ENCODE results near the gene SSBP3. TPM values are rescaled to one million over a fixed set of nuclear protein-coding genes. Genes with fewer than 3 reads are reported as not detected.

SSBP3 gene
- total RNA-seq, 1 experiment from 2014 or later = 37.5 TPM

- intact Hi-C loops (cut with micrococcal nuclease) = no loop called here
- H3K9ac ChIP-seq (ENCODE audit: low read length) = no peak overlapping the region
- no TSS peak for BruUV-seq (replicated peaks)
- no peaks in the 10 kb centered on the region for H3K79me2 ChIP-seq (ENCODE audit: insufficient read depth, low read length)
- H3K36me3 ChIP-seq (ENCODE audit: control insufficient read depth in 1 of 2, insufficient read depth in 2 of 2, low read length in 2 of 2) = 0 out of 4 replicates have a peak, but pooled peaks cover 0 to 3% of the 10 kb centered on the region in 2 experiments
- CTCF ChIA-PET = interaction anchor here (1.3 kb wide), 1 partner anchor 9 kb away, joined by 3 read pairs; no protein-coding TSS in a partner anchor
- H3K27ac ChIP-seq (ENCODE audit: low read depth, low read length) = no peak overlapping the region
- DNase-seq (ENCODE audit: low read depth, low spot score) (no peak), ATAC-seq (no peak)
- no peaks in the 10 kb centered on the region for H3K4me1 ChIP-seq (ENCODE audit: control insufficient read depth in 1 of 2, insufficient read depth in 2 of 2, low read length in 2 of 2)
- TF ChIP-seq FOSL1 (IDR thresholded peaks at IDR 0.05; ENCODE audit: low read depth) (no peak), EGR1 (IDR thresholded peaks at IDR 0.05; ENCODE audit: low read depth) (no peak), ZFX (IDR thresholded peaks at IDR 0.05) (no peak), SIN3A (IDR thresholded peaks at IDR 0.05; ENCODE audit: low read depth) (no peak), EZH2phosphoT487 (IDR thresholded peaks at IDR 0.05; ENCODE audit: borderline replicate concordance) (no peak), EZH2 (IDR thresholded peaks at IDR 0.05) (no peak), POLR2A (IDR thresholded peaks at IDR 0.05; ENCODE audit: borderline replicate concordance, extremely low read depth, insufficient read depth, insufficient read length) (no peak), TCF7L2 (IDR thresholded peaks at IDR 0.05; ENCODE audit: borderline replicate concordance, extremely low read depth, insufficient read depth, insufficient read length) (no peak), RAD21 (IDR thresholded peaks at IDR 0.05; ENCODE audit: low read depth) (no peak), CTCF (IDR thresholded peaks at IDR 0.05 in 2 of 3, conservative IDR thresholded peaks at IDR 0.05 in 1 of 3; ENCODE audit: borderline replicate concordance in 1 of 3, insufficient read depth in 1 of 3, low read depth in 2 of 3, low read length in 2 of 3) (no peak), YY1 (IDR thresholded peaks at IDR 0.05; ENCODE audit: extremely low read depth, insufficient replicate concordance, low read depth, low read length) (no peak), REST (IDR thresholded peaks at IDR 0.05; ENCODE audit: low read depth) (no peak)
- TF ChIP-seq, protein P1, sequence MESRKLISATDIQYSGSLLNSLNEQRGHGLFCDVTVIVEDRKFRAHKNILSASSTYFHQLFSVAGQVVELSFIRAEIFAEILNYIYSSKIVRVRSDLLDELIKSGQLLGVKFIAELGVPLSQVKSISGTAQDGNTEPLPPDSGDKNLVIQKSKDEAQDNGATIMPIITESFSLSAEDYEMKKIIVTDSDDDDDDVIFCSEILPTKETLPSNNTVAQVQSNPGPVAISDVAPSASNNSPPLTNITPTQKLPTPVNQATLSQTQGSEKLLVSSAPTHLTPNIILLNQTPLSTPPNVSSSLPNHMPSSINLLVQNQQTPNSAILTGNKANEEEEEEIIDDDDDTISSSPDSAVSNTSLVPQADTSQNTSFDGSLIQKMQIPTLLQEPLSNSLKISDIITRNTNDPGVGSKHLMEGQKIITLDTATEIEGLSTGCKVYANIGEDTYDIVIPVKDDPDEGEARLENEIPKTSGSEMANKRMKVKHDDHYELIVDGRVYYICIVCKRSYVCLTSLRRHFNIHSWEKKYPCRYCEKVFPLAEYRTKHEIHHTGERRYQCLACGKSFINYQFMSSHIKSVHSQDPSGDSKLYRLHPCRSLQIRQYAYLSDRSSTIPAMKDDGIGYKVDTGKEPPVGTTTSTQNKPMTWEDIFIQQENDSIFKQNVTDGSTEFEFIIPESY (IDR thresholded peaks at IDR 0.05; ENCODE audit: extremely low read depth, insufficient replicate concordance, low read length) = no peak
- no peak overlapping the region for H2AFZ ChIP-seq (ENCODE audit: low read depth, low read length, poor library complexity, severe bottlenecking)
- H3K4me2 ChIP-seq (ENCODE audit: low read length) = no peak overlapping the region
- H3K9me2 ChIP-seq (ENCODE audit: insufficient read depth) = no peaks in the 10 kb centered on the region
- H3K9me3 ChIP-seq (ENCODE audit: control insufficient read depth in 1 of 2, insufficient read depth in 1 of 2, low read depth in 1 of 2, low read length in 2 of 2) = no peaks in the 10 kb centered on the region
- H3K4me3 ChIP-seq (replicated peaks in 1 of 2; ENCODE audit: low read depth in 1 of 2, low read length in 2 of 2) = no peak overlapping the region
- H3K27me3 ChIP-seq (ENCODE audit: insufficient read depth, low read length) = no peaks in the 10 kb centered on the region
- POLR2A ChIA-PET = no interaction called here
- RAD21 ChIA-PET (ENCODE audit: low non-redundant PET in 1 of 2, low total read pairs in 2 of 2, uncharacterized antibody in 2 of 2, unreplicated experiment in 2 of 2) = no interaction called here
- H4K20me1 ChIP-seq (ENCODE audit: insufficient read depth) = no peaks in the 10 kb centered on the region
Observed at GRCh38 chr1:54190526-54190925, 215.7 kb downstream of the SSBP3 start.
